CD4-positive, alpha-beta T cell treated with Interleukin-15 for 1 hour (primary cell): Measurements from ENCODE around the gene BLID.

ENCODE experiments used
- DNase-seq: peaks from one replicate; pipeline ENCODE4 v3.0.0-alpha.2; 2020

BLID gene

GRCh38 chr11:122103726-122104125 lies 12.3 kb downstream of the BLID start:
- DNase-seq = no peak

- DNase-seq = no peak
These were observed 12.7 kb downstream of the BLID start for GRCh38 chr11:122103321-122103720.

- DNase-seq = no peak
These were observed 13.6 kb downstream of the BLID start for GRCh38 chr11:122102426-122102825.

GRCh38 chr11:122101625-122102291 lies 14.3 kb downstream of the BLID start:
- no peak for DNase-seq

- DNase-seq = no peak
These were observed 15.3 kb downstream of the BLID start for GRCh38 chr11:122100756-122101080.

GRCh38 chr11:122100037-122100755 lies 15.8 kb downstream of the BLID start:
- DNase-seq = no peak

GRCh38 chr11:122099374-122100036 lies 16.5 kb downstream of the BLID start:
- DNase-seq = no peak

- DNase-seq = no peak
These were observed 17.6 kb downstream of the BLID start for GRCh38 chr11:122098261-122098980.

GRCh38 chr11:122097419-122098001 lies 18.5 kb downstream of the BLID start:
- DNase-seq = no peak

- DNase-seq = no peak
These were observed 19.5 kb downstream of the BLID start for GRCh38 chr11:122096272-122097112.

GRCh38 chr11:122095681-122096262 lies 20.2 kb downstream of the BLID start:
- no peak for DNase-seq

GRCh38 chr11:122094836-122095235 lies 21.2 kb downstream of the BLID start:
- DNase-seq = no peak

- no peak for DNase-seq
These were observed 22.2 kb downstream of the BLID start for GRCh38 chr11:122093731-122094275.

- DNase-seq = no peak
These were observed 24.2 kb downstream of the BLID start for GRCh38 chr11:122091835-122092234.

GRCh38 chr11:122089111-122089510 lies 26.9 kb downstream of the BLID start:
- no peak for DNase-seq

- no peak for DNase-seq
These were observed 30.3 kb downstream of the BLID start for GRCh38 chr11:122085712-122086111.

- no peak for DNase-seq
These were observed 30.8 kb downstream of the BLID start for GRCh38 chr11:122085264-122085663.

- no peak for DNase-seq
These were observed 33.8 kb downstream of the BLID start for GRCh38 chr11:122082205-122082604.

GRCh38 chr11:122081073-122081472 lies 34.9 kb downstream of the BLID start:
- no peak for DNase-seq

- DNase-seq = no peak
These were observed 38.6 kb downstream of the BLID start for GRCh38 chr11:122077459-122077858.

- DNase-seq = no peak
These were observed 39.4 kb downstream of the BLID start for GRCh38 chr11:122076512-122077120.
